ENCODE results near the gene TERF2IP.

The TERF2IP gene

DNA sequence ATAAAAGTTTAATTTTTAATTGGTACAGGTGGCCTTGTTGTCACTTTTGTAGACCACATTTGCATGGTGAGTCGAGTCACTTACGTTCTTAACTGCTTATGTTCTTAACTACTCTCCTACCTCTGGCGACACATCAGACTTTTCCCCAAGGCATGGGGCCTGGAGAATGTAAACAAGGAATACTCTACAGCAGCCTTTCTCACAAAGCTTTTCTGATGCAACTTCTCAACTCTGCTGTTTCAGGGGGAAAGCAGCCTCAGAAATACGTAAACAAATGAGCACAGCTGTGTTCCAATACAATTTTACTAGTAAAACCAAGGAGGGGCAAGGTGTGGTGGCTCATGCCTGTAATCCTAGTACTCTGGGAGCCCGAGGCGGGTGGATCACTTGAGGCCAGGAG, 7.0 kb upstream of the TERF2IP start:
- DNase-seq: no peak

DNA sequence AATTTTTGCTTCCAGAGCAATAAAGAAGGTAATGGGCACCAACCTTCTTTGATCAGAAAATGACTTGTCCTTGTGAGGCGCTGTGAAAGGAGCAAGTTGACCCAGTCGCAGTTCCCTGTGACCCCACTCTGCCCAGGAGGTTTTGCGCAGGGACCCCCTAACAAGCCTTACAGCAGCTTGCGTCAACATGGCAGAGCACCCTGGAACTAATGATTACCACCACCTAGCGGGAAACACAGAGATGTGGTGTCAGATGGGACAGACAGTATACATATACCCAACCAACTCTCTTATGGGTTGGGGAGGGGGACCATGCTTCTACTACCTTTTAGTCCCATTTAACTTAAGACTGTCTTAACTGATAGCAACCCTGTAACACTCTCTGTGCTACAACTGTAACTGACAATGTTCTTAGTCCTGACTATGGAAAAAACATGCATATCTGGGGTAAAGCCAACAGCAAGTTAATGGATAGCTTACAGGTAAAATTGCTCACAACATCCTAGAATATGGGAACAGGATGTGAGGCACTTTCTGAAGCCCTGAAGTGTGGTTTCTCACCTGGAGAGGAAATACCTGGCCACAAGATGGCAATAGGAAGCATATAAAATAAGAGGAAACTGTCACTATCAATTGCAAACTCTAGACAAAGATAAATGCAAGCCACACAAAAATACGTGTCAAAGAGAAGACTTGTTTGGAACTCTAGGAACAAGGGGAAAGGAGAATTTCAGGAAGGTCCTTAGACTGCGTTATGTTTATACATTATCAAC, 3.1 kb upstream of the TERF2IP start:
- DNase-seq: no peak

DNA sequence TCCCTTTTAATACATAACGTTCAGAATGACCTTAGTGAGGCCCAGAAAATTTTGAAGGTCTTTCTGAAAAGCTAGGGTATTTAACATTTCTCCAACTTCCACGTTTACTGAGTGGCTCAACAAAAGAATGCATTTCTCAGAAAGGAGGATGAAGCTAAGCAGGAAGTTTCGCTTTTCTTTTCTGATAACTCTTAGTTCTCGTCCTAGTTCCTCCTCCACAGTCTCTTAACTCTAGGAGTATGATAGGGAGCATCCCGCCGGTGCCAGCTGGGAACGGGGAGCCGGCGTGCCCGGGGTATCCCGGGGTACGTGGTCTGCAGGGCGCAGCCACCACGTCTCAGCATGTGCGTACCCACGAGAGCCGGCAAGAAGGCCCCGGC, 471 bp upstream of the TERF2IP start:
- no peak for DNase-seq

DNA sequence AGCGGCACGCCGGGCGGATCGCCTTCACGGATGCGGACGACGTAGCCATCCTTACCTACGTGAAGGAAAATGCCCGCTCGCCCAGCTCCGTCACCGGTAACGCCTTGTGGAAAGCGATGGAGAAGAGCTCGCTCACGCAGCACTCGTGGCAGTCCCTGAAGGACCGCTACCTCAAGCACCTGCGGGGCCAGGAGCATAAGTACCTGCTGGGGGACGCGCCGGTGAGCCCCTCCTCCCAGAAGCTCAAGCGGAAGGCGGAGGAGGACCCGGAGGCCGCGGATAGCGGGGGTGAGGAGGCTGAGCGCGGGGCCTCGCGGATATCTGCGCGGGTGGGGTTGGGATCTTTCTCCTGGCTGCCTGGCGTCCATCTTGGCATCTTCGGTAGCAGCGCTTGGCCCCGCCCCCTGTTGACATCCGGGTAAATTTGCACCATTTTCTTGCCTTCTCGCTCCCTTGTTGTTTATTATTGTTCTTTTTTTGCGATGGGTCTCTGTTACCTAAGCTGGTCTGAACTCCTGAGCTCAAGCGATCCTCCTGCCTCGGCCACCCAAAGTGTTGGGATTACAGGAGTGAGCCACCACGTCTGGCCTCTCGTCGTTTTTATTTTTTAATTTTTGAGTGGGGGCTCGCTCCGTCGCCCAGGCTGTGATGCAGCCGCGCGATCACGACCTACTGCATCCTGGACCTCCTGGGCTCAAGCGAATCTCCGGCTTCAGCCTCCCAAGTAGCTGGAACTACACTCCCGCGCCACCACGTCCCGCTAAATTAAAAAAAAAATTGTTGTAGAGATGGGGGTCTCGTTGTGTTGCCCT, 898 bp downstream of the TERF2IP start:
- peak; percentile 45 to 80 for DNase-seq

DNA sequence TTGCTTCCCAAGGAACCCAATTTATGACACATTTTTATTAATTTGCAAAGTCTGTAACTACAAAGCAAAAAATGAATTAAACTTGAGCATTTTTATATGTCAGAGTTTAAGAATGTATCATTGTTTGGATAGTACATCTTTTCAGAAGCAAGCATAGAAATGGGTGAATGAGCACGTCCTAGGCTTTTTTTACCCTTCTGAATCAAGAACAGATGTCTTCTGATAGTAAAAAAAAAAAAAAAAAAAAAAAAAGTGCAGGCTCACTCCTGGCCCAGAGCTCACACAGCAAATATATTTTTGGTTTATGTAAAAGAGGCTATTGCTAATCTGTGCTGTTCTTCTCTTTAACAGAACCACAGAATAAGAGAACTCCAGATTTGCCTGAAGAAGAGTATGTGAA, 6.3 kb downstream of the TERF2IP start:
- DNase-seq: no peak

DNA sequence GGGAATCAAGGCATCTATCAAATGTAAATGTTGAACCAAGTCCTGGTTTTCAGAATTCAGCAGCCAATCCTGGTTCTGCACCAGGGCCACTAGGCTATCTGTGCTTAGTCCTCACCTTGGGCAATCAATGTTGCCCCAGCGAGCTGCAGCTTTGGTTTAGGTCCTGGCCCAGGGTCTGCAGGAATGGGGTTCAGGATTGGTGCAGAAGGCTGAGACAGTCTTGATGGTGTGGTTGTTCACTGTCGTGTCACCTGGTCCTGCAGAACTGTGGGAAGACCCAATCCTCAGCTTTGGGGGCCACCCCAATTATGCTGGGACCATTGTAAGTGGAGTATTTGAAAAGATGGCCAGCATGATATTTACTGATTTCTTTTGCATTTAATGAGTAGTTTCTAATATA, 10.6 kb downstream of the TERF2IP start:
- no peak for DNase-seq

DNA sequence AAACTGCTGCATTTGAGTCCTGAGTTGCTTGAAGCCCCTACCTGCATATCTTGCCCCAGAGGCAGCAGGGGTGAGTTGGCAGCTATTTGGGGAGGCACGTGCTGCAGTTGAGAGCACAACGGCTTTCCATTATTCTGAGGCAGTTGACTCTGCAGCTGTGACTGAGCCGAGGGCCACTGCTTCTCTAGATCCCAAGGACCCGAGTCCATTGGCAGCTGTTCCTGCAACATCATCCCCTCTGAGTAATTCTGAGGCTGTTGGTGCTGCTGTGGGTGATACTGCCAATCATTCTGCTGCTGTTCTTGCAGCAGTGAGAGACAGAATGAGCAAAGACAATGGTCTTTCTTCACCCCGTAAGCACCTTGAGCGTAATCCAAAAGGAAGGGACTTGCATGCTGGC, 12.7 kb downstream of the TERF2IP start:
- no peak for DNase-seq

DNA sequence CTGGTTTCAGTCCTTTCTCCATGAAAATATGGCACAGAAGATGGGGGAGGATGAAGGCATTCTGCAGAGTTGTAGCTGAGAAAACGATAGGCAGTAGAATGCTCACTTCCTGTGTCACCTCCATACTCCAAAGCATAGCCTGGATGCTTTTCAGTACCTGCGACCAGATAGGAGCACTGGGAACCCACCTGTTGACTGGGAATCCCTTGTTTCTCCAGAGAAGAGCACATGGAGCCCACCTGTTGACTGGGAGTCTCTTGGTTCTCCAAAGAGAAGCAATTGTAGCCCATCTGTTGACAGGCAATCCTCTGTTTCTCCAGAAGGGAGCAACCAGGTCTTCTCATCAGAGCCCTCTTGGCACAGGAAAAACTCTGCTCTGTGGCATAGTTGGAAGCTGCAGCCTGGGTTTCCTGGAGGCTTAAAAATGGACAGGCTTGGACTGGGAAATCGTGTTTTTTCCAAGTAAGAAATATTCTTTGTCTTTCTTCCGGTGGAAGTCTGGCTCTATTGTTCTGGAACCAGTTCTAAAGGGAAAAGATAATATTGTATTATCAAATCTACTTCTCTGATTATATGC, 13.2 kb downstream of the TERF2IP start:
- DNase-seq: no peak

DNA sequence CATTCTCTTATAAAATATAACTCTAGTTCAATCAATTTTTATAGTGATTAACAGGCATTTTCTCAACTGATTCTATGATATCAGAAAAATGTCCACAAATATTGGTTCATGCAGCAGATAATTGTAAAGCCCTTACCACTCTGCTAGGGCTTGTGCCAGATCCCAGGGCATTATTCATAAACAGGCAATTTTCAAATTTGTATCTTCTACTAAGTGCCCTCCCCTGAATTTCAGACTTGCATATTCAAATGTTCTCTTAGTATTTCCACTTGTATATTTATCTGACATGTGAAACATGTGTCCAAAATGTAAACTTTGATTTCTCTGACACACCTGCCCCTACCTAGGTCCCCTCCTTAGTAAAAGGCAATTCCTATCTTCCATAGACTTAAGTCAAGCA, 19.9 kb downstream of the TERF2IP start:
- DNase-seq: no peak

DNA sequence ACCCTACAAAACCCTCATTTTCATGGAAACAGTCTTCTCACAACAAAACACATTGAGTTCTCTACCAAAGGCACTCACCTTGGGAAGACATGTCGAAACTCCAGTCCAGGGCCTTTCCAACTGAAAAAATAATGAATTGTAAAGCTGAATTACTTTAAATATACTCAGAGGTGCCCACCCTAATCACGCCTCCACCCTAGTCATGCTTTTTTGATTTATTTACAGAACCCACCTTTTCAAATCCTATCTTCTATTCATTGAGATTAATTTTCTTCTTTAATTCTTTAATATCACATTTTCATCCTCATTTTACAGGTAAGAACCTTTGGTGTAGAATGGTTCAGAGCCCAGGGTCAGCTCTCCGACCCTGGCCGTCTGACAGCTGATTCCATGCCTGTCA, 29.3 kb downstream of the TERF2IP start, which contains the start of gene CPHXL2:
Gene CPHXL2, minus strand, starts transcription at position 101 of the 400 bp plus-strand sequence. Its CDS starts 10 bp downstream, at position 91.
- DNase-seq: no peak

DNA sequence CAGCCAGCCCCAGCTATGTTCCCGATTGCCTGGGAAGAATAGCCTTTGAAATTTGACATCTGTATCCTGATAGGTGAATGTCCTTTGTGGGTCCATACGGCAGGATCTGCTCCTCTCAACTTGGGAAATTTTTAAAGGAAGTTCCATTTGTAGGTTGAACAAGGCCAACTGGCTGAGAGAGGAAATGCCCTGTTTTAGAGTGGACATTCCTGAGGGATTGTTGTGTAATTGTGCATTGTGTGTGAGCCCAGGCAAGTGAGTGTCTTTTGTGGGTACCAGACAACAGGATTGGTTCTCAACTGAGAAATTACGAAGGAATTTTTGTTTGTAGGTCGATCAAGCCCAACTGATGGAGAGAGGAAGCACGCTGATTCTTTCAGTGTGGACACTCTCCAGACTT, 31.8 kb downstream of the TERF2IP start:
- DNase-seq: no peak

DNA sequence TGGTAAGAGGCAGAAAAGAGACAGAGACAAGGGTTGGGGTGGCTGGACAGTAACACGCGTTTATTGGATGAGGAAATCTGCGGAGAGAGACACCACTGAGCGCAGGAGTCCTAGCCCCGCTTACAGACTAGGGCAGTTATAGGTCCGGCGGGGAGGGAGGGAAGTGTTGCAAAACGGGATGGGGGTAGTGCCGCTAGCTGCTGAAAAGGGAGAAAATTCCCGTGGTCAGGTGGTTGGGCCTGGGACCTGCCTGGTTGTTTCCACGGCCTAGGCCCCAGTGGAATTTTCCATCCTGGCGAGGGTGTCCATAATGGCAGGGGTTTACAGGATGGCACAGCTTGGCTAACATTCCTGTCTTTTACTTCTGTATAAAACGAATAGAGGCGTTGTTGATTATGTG, 34.7 kb downstream of the TERF2IP start:
- DNase-seq: no peak

DNA sequence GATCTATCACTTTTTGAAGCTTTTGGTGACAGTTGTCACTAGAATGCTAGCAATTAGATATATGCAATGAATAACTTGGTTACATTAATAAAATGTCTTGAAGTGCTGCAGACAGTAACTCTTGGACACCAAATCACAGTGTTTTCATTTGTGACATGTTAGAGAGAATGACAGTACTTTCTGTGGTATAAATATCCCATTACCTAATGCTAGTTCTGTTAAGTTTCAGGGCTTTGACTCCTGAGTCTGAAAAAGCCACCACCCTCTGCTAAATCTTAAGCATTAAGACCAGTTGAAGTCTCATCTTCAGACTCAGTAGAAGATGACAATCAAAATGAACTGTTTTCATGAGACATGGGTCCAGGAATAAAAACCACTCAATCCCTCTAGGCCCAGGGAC, 39.8 kb downstream of the TERF2IP start:
- no peak for DNase-seq

DNA sequence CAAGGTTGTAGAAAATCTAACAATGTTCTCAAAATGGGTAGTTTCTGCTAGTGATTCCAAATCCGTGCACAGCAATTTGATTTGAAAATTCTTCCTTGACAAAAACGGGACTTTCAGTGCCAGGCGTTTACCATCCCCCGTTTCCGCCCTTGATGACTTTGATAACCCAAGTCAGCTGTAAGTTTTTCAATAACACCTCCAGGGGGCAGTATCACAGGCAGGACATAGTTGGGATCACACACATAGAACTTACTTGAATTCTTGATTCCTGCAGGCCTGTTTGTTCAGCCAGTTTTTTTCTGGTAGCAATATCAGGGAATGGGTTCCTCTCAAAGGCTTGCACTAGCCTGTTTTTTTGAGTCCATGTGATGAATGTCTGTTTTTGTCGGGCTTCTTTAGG, 48.1 kb downstream of the TERF2IP start:
- no peak for DNase-seq

DNA sequence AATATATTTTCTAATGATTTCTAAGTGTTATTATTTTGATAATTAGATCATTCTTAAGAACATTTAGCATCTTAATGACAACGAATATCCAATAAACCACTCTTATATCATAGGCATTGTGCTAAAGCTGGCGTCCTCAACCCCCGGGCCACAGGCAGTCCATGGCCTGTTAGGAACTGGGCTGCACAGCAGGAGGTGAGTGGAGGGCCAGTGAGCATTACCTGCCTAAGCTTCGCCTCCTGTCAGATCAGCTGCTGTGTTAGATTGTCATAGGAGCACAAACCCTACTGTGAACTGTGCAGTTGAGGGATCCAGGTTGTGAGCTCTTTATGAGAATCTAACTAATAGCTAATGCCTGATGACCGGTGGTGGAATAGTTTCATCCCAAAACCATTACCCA, 50.0 kb downstream of the TERF2IP start:
- no peak for DNase-seq

DNA sequence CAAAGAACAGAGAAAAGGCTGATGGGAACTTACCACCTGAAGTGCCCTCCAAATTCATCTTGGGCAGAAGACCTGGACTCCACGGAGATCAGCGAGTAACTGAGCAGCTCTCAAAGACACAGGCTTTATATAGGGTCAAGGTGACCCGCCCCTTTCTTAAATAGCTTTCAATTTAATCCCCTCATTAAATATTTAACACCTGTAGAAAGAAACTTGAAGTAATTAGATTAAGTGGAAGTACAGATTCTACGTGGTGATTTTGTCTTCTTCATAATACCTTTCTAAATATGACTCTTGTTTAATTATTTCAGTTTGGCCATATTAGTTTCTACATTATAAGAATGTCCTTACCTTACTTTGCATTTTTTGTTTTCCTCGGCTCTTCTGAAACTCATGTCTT, 53.8 kb downstream of the TERF2IP start, which contains the start of gene DUXB:
Gene DUXB, minus strand, starts transcription at position 101 of the 400 bp plus-strand sequence. Its CDS starts 43 bp downstream, at position 58.
- no peak for DNase-seq

DNA sequence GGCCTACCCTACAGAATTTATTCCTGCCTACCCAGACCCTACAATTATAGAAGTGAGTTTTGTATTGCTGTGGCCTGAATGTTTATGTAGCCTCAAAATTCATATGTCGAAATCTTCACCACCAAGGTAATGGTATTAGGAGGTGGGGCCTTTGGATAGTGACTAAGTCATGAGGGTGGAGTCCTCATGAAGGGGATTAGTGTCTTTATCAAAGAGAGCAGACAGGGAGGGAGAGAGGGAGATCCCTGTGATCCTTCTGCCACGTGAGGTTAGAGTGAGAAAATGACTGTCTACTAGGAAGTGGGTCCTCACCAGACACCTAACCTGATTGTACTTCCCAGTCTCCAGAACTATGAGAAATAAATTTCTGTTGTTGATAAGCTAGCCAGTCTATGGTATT, 54.7 kb downstream of the TERF2IP start:
- no peak for DNase-seq

DNA sequence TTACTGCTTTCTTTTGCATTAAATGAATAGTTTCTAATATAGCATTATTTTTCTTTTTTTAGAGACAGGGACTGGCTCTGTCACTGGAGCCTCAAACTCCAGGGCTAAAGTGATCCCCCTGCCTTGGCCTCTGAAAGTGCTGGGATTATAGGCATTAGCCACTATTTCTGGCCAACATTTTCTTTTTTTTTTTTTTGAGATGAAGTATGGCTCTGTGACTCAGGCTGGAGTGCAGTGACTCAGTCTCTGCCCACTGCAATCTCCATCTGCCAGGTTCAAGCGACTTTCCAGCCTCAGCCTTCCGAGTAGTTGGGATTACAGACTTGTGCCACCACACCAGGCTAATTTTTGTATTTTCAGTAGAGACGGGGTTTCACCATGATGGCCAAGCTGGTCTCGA, 55.7 kb downstream of the TERF2IP start:
- no peak for DNase-seq

Measured in SW 1271 (cell line).